Activated CD8-positive, alpha-beta memory T cell treated with anti-CD3 and anti-CD28 coated beads, Interleukin-2, amount 10 ng/mL, durations not matched to agents 7 days and 5 days (primary cell): ENCODE results near the gene DEPP1. TPM values are rescaled to one million over a fixed set of nuclear protein-coding genes. Genes with fewer than 3 reads are reported as not detected.

ENCODE experiments used
- ATAC-seq: fragments of 150-1000 bp; cut with Tn5 transposase; one replicate; pipeline ENCODE4 v1.10.0; 2021; ENCODE audit warnings: moderate library complexity
- CTCF ChIA-PET: fragments of 350-600 bp; sonication (Branson Sonifier 250); formaldehyde crosslinking; loops from one replicate; lab custom pipeline; 2021; ENCODE audit warnings: antibody characterized with exemption; lab: Charles Lee
- DNase-seq: peaks from one replicate; pipeline ENCODE4 v3.0.0-alpha.2; 2020
- H3K27ac Mint-ChIP-seq: one replicate; pipeline ENCODE4 v1.8.0; 2021; ENCODE audit warnings: mild to moderate bottlenecking, mixed read lengths
- H3K27me3 Mint-ChIP-seq: one replicate; pipeline ENCODE4 v1.8.0; 2021; ENCODE audit warnings: mixed read lengths
- H3K36me3 Mint-ChIP-seq: one replicate; pipeline ENCODE4 v1.8.0; 2021; ENCODE audit warnings: mild to moderate bottlenecking, mixed read lengths
- H3K4me1 Mint-ChIP-seq: one replicate; pipeline ENCODE4 v1.8.0; 2021; ENCODE audit warnings: mixed read lengths
- H3K4me3 Mint-ChIP-seq: one replicate; pipeline ENCODE4 v1.8.0; 2021; ENCODE audit warnings: mild to moderate bottlenecking, moderate library complexity, mixed read lengths
- H3K9me3 Mint-ChIP-seq: one replicate; pipeline ENCODE4 v1.8.0; 2022; ENCODE audit warnings: low read depth, mixed read lengths
- total RNA-seq, 2 experiments: library from RNA; stranded (reverse); gene quantifications; one replicate each; pipeline ENCODE4 v1.2.3, GENCODE V29; 2021

DEPP1 gene
- total RNA-seq, 2 experiments from 2014 or later: 0.37 TPM; not detected in 1

DNA sequence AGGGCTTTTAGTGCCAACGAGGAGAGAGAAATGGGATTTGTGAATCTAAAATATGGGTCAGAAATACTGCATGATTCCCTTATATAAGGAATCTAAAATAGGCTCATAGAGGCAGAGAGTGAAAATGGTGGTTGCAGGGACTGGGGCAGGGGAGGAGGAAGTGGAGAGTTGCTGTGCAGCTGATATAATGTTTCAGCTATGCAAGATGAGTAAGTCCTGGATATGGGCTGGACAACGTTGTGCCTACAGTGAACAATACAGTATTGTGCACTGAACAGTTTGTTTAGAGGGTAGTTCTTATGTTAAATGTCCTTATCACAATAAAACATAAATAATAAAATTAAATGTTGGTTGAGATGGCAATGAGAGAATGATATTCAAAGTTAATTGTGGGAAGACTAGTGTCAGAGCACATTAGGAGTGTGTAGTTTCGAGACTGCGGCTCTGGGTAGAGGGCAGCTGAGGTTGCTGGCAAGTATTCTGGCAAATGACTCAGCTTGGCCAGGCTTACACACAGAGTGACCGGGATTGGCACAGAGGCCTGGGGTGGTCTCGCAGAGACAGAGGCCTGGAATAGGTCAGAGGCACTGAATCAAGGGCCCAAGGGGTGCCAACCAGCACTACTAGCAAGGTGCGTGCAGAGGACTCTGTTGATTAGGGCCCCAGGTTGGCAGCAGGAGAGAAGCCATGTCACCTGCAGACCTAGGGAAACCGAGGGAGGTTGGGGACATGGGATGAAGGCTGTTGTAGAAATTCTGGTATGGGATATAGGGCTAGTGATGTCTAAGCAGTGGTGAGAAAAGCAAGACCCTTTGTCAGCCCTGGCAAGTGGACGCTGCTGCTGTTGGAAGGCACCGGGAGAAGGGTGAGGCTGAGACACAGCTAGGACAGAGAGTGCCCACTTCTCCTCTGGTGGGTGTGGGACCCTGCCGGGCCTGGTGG, 2.8 kb upstream of the DEPP1 start:
- Mint-ChIP-seq H3K27ac (no peak overlapping the region), H3K9me3 (no peaks in the 10 kb centered on the region), H3K36me3 (no peaks in the 10 kb centered on the region), H3K4me3 (no peak overlapping the region), H3K27me3 (peaks cover 5% of the 10 kb centered on the region), H3K4me1 (peaks cover 10% of the 10 kb centered on the region)
- DNase-seq (no peak), ATAC-seq (peak; percentile 58)
- CTCF ChIA-PET: interaction anchor here (1.2 to 1.4 kb wide), 3 partner anchors 16 to 49 kb away, joined by 3 to 7 read pairs (median 3); no protein-coding TSS in a partner anchor

DNA sequence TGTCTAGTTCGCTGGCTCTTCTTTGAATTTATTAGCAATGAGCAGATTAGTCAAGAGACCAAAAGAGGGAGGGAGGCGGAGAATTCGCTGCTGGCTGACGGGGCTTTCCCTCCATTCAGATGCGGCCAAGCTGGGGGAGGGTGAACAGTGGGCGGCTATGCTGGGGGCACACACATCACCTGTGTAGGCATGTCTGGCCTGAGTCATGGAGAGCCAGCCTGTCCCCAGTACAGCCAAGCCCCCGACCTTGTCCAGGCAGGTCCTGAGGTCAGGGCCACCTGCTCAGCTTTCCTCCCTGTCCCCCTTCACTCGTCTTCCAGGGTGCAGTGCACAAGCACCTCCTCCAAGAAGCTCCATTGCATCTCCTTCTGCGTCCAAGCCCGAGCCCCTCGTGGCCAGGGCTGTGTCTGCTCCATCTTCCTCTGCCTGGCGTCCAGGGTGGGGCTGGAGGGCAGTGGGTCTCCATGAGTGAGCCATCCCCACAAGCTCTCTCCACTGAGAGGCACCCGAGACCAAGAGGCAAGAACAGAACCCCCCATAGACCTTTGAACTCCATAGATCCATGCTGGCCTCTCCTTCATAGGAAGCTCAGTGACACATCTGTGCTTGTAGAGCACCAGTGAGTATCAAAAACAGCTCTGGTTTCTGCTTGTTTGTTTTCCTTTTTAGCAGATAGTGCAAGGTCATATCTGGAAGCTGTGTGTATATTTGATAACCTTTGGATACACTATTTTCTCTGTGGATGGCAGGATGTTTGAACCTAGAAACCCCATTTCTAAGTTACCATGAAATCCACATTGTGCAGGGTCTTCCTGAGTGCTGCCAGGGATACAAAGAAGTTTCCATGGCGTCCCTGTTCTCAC, 1.9 kb upstream of the DEPP1 start:
- Mint-ChIP-seq H3K36me3 (no peaks in the 10 kb centered on the region), H3K27me3 (no peaks in the 10 kb centered on the region), H3K4me1 (peaks cover 10% of the 10 kb centered on the region), H3K4me3 (no peak overlapping the region), H3K9me3 (no peaks in the 10 kb centered on the region), H3K27ac (no peak overlapping the region)
- ATAC-seq (no peak), DNase-seq (no peak)
- CTCF ChIA-PET: interaction anchor here (1.2 to 1.7 kb wide), 4 partner anchors 15 to 48 kb away, joined by 3 to 7 read pairs (median 5); no protein-coding TSS in a partner anchor

DNA sequence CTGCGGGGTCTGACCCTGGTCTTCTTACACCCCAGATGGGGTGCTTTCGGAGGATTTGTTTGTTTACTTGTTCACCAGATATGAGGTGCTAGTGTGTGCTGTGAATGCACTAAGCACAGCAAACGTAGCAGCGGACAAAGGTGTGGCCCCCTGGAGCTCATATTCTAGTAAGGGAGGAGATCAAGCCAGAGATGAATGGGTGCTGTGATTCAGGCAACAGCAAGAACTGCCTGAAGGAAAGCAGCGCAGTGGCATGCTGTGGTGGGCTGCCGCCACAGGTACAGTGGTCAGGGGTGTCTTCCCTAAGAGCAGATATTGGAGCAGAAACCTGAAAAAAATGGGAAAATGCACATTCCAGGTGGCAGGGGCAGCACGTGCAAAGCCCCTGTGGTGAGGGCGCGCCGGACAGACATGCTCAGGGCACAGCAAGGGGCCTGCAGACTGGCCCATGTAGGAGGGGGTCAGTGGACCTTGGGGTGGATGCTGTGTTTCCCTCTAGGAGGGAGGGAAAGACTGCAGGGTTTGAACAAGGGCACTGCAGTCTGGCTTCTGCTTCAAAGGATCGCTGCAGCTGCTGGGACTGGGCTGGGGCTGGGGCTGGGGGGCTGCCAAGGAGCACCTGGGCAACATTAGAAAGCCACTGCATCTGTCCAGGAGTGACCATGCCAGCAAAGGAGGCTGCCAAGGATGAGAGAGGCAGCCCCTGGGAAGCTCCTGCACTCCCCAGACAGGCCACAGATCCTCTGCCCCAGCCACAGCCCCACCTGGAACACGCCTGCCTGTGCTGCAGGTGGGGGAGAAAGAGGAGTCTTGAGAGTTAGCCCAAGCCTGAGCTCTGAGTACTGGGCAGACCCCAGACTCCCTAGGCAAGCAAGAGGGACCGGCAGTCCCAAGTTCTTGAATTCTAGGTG, 927 bp upstream of the DEPP1 start:
- peaks cover 13% of the 10 kb centered on the region for H3K4me1 Mint-ChIP-seq
- H3K27me3 Mint-ChIP-seq: no peaks in the 10 kb centered on the region
- no peak for DNase-seq
- H3K9me3 Mint-ChIP-seq: no peaks in the 10 kb centered on the region
- no peaks in the 10 kb centered on the region for H3K36me3 Mint-ChIP-seq
- no peak overlapping the region for H3K4me3 Mint-ChIP-seq
- no peak overlapping the region for H3K27ac Mint-ChIP-seq
- ATAC-seq: no peak
- CTCF ChIA-PET: interaction anchor here (1.2 to 1.7 kb wide), 4 partner anchors 10 to 47 kb away, joined by 3 to 7 read pairs (median 4); no protein-coding TSS in a partner anchor

DNA sequence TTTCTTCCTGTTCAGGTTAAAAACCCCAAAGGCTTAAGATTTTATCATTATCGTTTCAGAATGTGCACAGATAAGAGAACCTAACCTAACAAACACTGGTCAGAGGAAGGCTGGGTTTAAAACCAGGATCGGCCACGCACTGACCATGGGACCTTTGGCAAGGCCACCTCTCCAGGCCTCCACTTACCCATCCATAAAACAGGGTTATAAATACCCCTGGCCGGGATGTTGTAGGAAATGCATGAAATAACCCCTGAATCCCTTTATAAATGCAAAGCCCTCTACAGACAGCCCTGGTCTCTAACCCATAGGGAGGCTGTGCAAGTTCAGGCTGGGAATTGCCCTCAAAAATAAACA, 418 bp downstream of the DEPP1 start:
- Mint-ChIP-seq H3K27me3 (no peaks in the 10 kb centered on the region), H3K27ac (no peak overlapping the region), H3K4me3 (no peak overlapping the region), H3K9me3 (no peaks in the 10 kb centered on the region), H3K4me1 (peaks cover 23% of the 10 kb centered on the region), H3K36me3 (no peaks in the 10 kb centered on the region)
- DNase-seq (no peak), ATAC-seq (no peak)
- CTCF ChIA-PET: no interaction called here

DNA sequence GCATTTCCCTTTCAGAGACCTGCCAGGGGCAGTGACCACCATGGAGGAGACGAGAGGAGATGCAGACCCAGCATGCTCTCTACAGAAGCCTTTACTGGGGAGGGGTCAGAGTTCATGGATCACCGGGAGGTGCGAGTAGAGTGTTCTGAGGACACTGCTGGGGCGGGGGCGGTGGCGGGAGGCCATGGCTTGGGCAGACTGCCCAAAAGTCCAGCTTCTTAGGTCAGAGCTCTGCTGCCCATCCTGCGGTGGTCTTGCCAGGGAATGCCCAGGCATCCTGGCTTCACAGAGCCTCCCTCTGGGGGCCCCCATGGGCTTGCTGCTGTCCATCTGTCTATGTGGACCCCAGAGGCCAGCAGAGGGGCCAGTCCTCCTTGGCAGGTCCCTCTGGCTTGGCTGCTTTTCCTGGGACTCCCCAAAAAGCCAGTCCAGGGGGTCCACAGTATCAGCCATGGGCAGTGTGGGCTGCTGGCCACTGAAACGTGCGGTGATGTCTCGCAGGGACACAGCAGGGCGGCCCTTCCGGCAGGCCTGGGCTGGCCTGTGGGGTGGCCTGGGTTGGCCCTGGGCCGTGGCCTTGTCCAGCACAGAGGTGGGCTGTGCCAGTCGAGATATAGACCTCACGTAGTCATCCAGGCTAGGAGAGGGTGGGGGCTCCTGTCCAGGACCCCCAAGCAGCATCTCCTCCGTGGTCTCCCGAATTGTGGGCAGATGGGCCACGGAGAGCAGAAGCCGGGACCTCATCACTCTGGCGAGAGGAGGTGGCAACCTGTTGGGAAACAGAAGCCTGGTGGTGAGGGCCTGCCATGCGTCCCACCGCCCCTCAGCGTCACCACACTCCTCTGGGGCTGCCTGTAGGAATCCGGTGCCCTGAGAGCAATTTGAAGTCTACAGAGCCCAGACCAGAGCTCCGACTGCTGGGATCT, 1.1 kb downstream of the DEPP1 start:
- ATAC-seq: no peak
- H3K27ac Mint-ChIP-seq: no peak overlapping the region
- CTCF ChIA-PET: interaction anchor here (1.9 to 2.4 kb wide), 2 partner anchors 11 to 45 kb away, joined by 11 to 24 read pairs; no protein-coding TSS in a partner anchor
- no peak for DNase-seq
- no peak overlapping the region for H3K4me3 Mint-ChIP-seq
- no peaks in the 10 kb centered on the region for H3K9me3 Mint-ChIP-seq
- peaks cover 23% of the 10 kb centered on the region for H3K4me1 Mint-ChIP-seq
- no peaks in the 10 kb centered on the region for H3K36me3 Mint-ChIP-seq
- H3K27me3 Mint-ChIP-seq: no peaks in the 10 kb centered on the region

DNA sequence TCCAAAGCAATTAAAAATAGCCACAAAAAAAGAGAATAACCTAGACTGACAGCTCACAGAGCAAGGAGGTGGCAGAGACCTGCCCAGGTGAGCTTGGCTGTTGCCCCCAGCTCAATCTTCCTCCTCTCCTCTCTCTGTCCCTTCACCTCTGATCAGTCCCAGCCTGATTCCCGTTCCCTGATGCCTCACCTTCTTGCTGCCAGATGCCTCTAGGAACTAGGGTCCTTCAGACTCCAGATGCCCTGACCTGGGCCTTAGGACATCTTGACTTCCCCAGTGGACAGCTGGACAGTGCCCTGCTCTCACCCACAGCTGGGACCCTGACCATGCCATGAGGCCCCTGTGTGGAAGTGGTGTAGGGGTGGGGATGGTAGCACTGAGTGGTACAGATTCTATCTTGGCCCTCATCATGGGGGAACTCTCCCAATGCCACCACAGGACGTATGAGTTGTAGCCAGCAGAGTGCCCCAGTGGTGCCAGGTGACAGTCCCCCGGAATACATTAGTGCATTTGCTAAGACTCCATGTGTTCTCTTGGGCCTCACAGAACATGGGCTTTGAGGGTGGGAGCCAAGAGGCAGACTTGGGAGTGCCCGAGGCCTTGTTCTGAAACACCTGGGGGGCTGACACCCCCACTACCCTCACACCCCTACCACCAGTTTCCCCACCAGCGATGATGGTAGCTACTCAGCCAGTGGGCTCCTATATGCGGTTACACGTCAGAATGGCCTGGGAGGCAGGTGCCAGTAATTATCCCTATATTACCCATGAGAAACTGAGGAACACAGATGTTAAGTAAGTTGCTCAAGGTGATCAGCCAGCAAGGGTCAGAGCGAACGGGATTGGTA, 2.0 kb downstream of the DEPP1 start:
- no peaks in the 10 kb centered on the region for H3K27me3 Mint-ChIP-seq
- no peaks in the 10 kb centered on the region for H3K36me3 Mint-ChIP-seq
- ATAC-seq (no peak), DNase-seq (no peak)
- no peak overlapping the region for H3K4me3 Mint-ChIP-seq
- no peak overlapping the region for H3K27ac Mint-ChIP-seq
- no peaks in the 10 kb centered on the region for H3K9me3 Mint-ChIP-seq
- CTCF ChIA-PET: interaction anchor here (1.1 to 2.4 kb wide), 7 partner anchors 10 to 44 kb away, joined by 3 to 24 read pairs (median 5); no protein-coding TSS in a partner anchor
- peaks cover 23% of the 10 kb centered on the region for H3K4me1 Mint-ChIP-seq

GRCh38 chr10:44975431-44976331, 2.9 kb downstream of the DEPP1 start:
- DNase-seq (no peak), ATAC-seq (no peak)
- H3K4me3 Mint-ChIP-seq: no peak overlapping the region
- no peaks in the 10 kb centered on the region for H3K9me3 Mint-ChIP-seq
- CTCF ChIA-PET: interaction anchor here (0.6 to 2.4 kb wide), 8 partner anchors 9 to 215 kb away, joined by 3 to 24 read pairs (median 4); no protein-coding TSS in a partner anchor
- no peaks in the 10 kb centered on the region for H3K27me3 Mint-ChIP-seq
- no peak overlapping the region for H3K27ac Mint-ChIP-seq
- H3K36me3 Mint-ChIP-seq: no peaks in the 10 kb centered on the region
- peaks cover 17% of the 10 kb centered on the region for H3K4me1 Mint-ChIP-seq

DNA sequence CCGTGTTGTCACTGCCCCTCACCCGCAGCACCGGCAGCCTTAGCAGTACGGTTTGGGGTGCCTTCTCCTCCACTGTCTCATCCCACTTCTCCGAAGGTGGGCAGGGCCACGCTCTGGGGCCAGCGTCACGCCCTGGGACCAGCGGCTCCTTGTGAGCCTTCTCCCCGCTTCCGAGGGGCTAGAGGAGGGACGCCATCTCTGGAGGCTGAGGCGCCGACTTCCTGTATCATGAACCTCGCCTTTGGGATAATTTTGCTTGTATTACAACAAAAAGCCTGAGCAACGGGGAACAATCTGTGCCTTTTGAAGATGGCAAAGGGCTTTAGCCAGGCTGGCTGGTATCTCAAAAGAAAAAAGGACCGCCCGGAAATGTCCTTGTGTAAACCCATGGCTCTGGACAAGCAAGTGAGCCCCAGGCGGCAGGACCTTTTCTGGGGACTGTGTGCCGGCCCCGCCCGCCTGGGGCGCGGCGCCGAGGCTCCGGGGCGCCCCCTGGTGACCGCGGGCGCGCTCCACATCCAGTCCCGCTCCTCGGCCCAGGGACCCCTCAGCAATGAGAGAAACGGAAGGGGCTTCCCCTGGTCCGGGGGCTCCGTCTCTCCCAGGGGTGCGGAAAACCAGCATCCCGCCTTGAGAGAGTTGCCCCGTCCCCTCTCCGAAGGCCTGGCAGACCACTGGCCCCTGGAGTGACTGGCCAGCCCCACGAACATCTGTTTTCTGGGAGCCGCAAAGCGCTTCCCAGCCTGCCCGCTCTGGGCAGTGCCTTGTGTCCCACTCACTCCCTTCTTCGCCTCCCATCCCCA, 3.8 kb downstream of the DEPP1 start:
- peak; percentile 98 for ATAC-seq
- H3K4me3 Mint-ChIP-seq: peak overlapping the region; percentile 62
- peaks cover 13% of the 10 kb centered on the region for H3K4me1 Mint-ChIP-seq
- no peaks in the 10 kb centered on the region for H3K36me3 Mint-ChIP-seq
- DNase-seq: peak; percentile 74
- peak overlapping the region; percentile 79 for H3K27ac Mint-ChIP-seq
- CTCF ChIA-PET: interaction anchor here (1.4 to 2.7 kb wide), 7 partner anchors 10 to 42 kb away, joined by 3 to 24 read pairs (median 6); no protein-coding TSS in a partner anchor
- H3K27me3 Mint-ChIP-seq: no peaks in the 10 kb centered on the region
- no peaks in the 10 kb centered on the region for H3K9me3 Mint-ChIP-seq

DNA sequence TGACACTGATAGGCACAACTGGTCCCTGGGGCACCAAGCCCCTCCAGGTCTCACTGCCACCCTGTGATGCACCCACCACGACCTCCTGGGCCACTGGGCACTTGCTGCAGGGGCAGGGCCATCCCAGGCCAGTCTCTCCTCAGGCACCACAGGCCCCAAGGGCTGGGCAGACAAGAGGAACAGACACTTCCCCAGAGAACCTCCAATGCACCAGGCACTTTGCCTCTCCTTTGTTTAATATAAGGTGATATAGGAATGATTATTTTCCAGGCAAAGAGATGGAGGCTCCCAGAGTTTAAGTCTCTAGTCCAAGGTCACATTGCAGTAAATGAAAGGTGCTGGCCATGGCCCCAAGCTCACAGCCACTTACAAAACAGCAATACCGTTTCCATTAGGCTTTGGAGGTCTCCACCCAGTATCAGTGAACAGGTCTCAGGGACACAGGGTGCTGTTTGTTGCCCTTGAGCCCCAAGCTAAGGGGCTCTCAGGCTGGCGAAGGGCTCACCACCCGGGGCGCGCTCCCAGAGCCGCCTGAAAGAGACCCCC, 4.5 kb downstream of the DEPP1 start:
- ATAC-seq (no peak), DNase-seq (no peak)
- H3K4me1 Mint-ChIP-seq: peaks cover 16% of the 10 kb centered on the region
- no peaks in the 10 kb centered on the region for H3K27me3 Mint-ChIP-seq
- H3K27ac Mint-ChIP-seq: peak overlapping the region; percentile 79
- H3K36me3 Mint-ChIP-seq: no peaks in the 10 kb centered on the region
- peak overlapping the region; percentile 62 for H3K4me3 Mint-ChIP-seq
- CTCF ChIA-PET: interaction anchor here (1.3 to 2.7 kb wide), 5 partner anchors 10 to 42 kb away, joined by 4 to 22 read pairs (median 6); partner anchors contain the start of gene RASSF4
- no peaks in the 10 kb centered on the region for H3K9me3 Mint-ChIP-seq
